B cell (primary cell): ENCODE measurements around the gene HARBI1. TPM values are rescaled to one million over a fixed set of nuclear protein-coding genes. Genes with fewer than 3 reads are reported as not detected.

Experiments used
- ATAC-seq: fragments of 200-7000 bp; cut with Tn5 transposase; one replicate; pipeline ENCODE4 v1.10.0; 2021; ENCODE audit warnings: low read depth, mild to moderate bottlenecking, moderate number of reproducible peaks, moderate library complexity
- CTCF ChIA-PET: fragments of 350-600 bp; sonication (Branson Sonifier 250); formaldehyde crosslinking; loops from one replicate; lab custom pipeline; 2021; ENCODE audit warnings: antibody characterized with exemption, inconsistent platforms; lab: Charles Lee
- POLR2A ChIA-PET: fragments of 350-600 bp; sonication (Branson Sonifier 250); formaldehyde crosslinking; loops from one replicate; lab custom pipeline; 2021; ENCODE audit warnings: antibody characterized with exemption; lab: Charles Lee
- DNase-seq: peaks from one replicate; pipeline ENCODE4 v3.0.0; 2013
- H2AFZ ChIP-seq: 2 replicates; pipeline ENCODE4 v1.6.1; 2012; ENCODE audit warnings: mild to moderate bottlenecking, low read depth, low read length; ENCODE audit not compliant: insufficient read depth, poor library complexity, severe bottlenecking
- H3K27ac ChIP-seq, 2 donors: 1 replicate in 1 of 2; 2 replicates in 1 of 2; pipeline ENCODE4 v1.5.1; 2012 to 2013; ENCODE audit warnings: low read length in 2 of 2, mild to moderate bottlenecking in 2 of 2, moderate library complexity in 1 of 2
- H3K27me3 ChIP-seq, 4 experiments: fragments of 200-600 bp in 1 of 4; sonication (generic) in 1 of 4; replicated peaks in 1 of 4; 1 replicate in 2 of 4; 2 replicates in 2 of 4; pipeline versions ENCODE4 v1.6.1 to v1.7.0; 2013 to 2016; ENCODE audit warnings: low read length in 3 of 4, mild to moderate bottlenecking in 2 of 4, mixed read lengths in 1 of 4, moderate library complexity in 1 of 4; ENCODE audit not compliant: insufficient read depth in 4 of 4, control insufficient read depth in 3 of 4; ENCODE audit errors: control extremely low read depth in 1 of 4
- H3K36me3 ChIP-seq, 2 experiments: replicated peaks in 1 of 2; 1 replicate in 1 of 2; 2 replicates in 1 of 2; pipeline versions ENCODE4 v1.6.1 to v1.7.1; 2013; ENCODE audit warnings: low read length in 1 of 2; ENCODE audit not compliant: insufficient read depth in 2 of 2, control insufficient read depth in 1 of 2; ENCODE audit errors: control extremely low read depth in 1 of 2, extremely low read depth in 1 of 2
- H3K4me1 ChIP-seq, 2 donors: fragments of 200-600 bp in 1 of 2; sonication (generic) in 1 of 2; 1 replicate in 1 of 2; 2 replicates in 1 of 2; pipeline versions ENCODE4 v1.5.1 to v1.6.1; 2013 to 2017; ENCODE audit warnings: low read length in 2 of 2; ENCODE audit not compliant: control insufficient read depth in 2 of 2, insufficient read depth in 2 of 2
- H3K4me2 ChIP-seq: replicated peaks from 2 replicates; pipeline ENCODE3; 2012; ENCODE audit warnings: mild to moderate bottlenecking, low read depth, low read length; ENCODE audit not compliant: poor library complexity, severe bottlenecking
- H3K4me3 ChIP-seq, 5 experiments: fragments of 200-600 bp in 1 of 5; sonication (generic) in 1 of 5; 1 replicate in 3 of 5; 2 replicates in 2 of 5; pipeline versions ENCODE4 v1.5.1 to v1.7.0; 2011 to 2016; ENCODE audit warnings: low read length in 4 of 5, mild to moderate bottlenecking in 4 of 5, low read depth in 2 of 5, control low read depth in 1 of 5, moderate library complexity in 1 of 5; ENCODE audit not compliant: insufficient read depth in 1 of 5; ENCODE audit errors: control extremely low read depth in 1 of 5, extremely low read depth in 1 of 5
- H3K79me2 ChIP-seq: fragments of 200-600 bp; sonication (generic); one replicate; pipeline ENCODE4 v1.6.0; 2016; ENCODE audit warnings: low read length; ENCODE audit not compliant: control insufficient read depth, insufficient read depth
- H3K9ac ChIP-seq: fragments of 200-600 bp; sonication (generic); 2 replicates; pipeline ENCODE4 v1.6.1; 2017; ENCODE audit warnings: mild to moderate bottlenecking, low read length, moderate library complexity
- H3K9me3 ChIP-seq, 3 donors: one replicate each; pipeline versions ENCODE4 v1.6.1 to v1.7.1; 2013; ENCODE audit warnings: low read length in 2 of 3; ENCODE audit not compliant: control insufficient read depth in 2 of 3, insufficient read depth in 1 of 3; ENCODE audit errors: control extremely low read depth in 1 of 3
- H4K20me1 ChIP-seq: 2 replicates; pipeline ENCODE4 v1.6.0; 2012; ENCODE audit warnings: mild to moderate bottlenecking, low read length; ENCODE audit not compliant: insufficient read depth, control insufficient read depth, poor library complexity, severe bottlenecking
- H3K27ac Mint-ChIP-seq: one replicate; pipeline ENCODE4 v1.8.0; 2021; ENCODE audit warnings: mixed read lengths
- H3K27me3 Mint-ChIP-seq: one replicate; pipeline ENCODE4 v1.8.0; 2021; ENCODE audit warnings: mixed read lengths
- H3K4me1 Mint-ChIP-seq: one replicate; pipeline ENCODE4 v1.8.0; 2021; ENCODE audit warnings: mixed read lengths
- H3K4me3 Mint-ChIP-seq: one replicate; pipeline ENCODE4 v1.8.0; 2021; ENCODE audit warnings: mixed read lengths
- H3K9me3 Mint-ChIP-seq: one replicate; pipeline ENCODE4 v1.8.0; 2022; ENCODE audit warnings: mixed read lengths; ENCODE audit not compliant: insufficient read depth
- EZH2 ChIP-seq: IDR thresholded peaks from 2 replicates; pipeline ENCODE4 v1.6.1; 2012; ENCODE audit warnings: borderline replicate concordance, low read depth, mild to moderate bottlenecking, moderate library complexity, low read length; ENCODE audit not compliant: insufficient read depth, poor library complexity, severe bottlenecking
- WGBS: methylation state at CpG from one replicate; pipeline ENCODE4 v1.1.5; 2013; ENCODE audit warnings: missing lambda C conversion rate; ENCODE audit not compliant: insufficient coverage; 5-methylcytosine and 5-hydroxymethylcytosine counted together
- intact Hi-C: fragments of 100-400 bp; cut with micrococcal nuclease; formaldehyde crosslinking; loops from one replicate; pipeline ENCODE4 v1.10.0; 2022
- polyA plus RNA-seq: library from polyadenylated mRNA; depleted of rRNA; stranded (reverse); fragments of >200 nt; gene quantifications from 2 replicates; pipeline ENCODE4 v1.2.3, GENCODE V29; 2012
- total RNA-seq, 2 donors: library from RNA; stranded (reverse); fragments of 120-200 nt in 1 of 2; gene quantifications; 1 replicate in 1 of 2; 2 replicates in 1 of 2; pipeline versions ENCODE4 v1.2.3 to v1.2.4, GENCODE V29; 2013 to 2022
- TF ChIP-seq, protein P1 (sequence below): fragments of 200-600 bp; IDR thresholded peaks from one replicate; pipeline ENCODE4 v1.8.0; 2022; ENCODE audit warnings: antibody characterized with exemption, mild to moderate bottlenecking

The HARBI1 gene
- total and polyA plus RNA-seq, 2 donors (not counting 1 experiment from before 2014, with no cell fraction given) = 7.7 to 8.0 TPM

DNA sequence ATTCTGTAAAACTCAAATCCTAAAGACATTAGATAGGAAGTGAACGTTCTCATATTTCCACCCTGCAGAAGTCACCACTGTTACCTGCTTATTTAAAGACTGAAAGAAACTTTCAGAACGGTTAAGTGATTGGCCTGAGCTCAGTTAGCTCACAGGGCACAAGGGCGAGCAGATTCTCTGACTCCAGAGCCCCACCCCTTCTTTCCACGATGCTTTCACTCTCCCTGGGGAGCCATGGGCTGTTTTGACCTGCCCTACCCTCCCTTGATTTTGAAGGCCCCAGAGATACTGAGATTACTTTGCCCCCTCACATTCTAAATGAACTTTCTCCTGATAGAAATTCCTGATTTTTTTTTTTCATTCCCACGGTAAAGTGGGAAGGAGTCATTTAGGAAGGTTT lies 49.5 kb upstream of the HARBI1 start:
- TF ChIP-seq EZH2 = no peak
- POLR2A ChIA-PET = no interaction called here
- H3K4me3 Mint-ChIP-seq = no peak overlapping the region
- Histone ChIP-seq H3K36me3 (peaks cover 0 to 89% of the 10 kb centered on the region in 2 experiments), H3K27me3 (no peaks in the 10 kb centered on the region), H4K20me1 (no peaks in the 10 kb centered on the region), H3K27ac (no peak overlapping the region), H2AFZ (no peak overlapping the region), H3K79me2 (no peaks in the 10 kb centered on the region), H3K4me3 (no peak overlapping the region), H3K9me3 (no peaks in the 10 kb centered on the region), H3K4me2 (no peak overlapping the region), H3K4me1 (no peaks in the 10 kb centered on the region), H3K9ac (no peak overlapping the region)
- H3K27me3 Mint-ChIP-seq = no peaks in the 10 kb centered on the region
- DNase-seq (no peak), ATAC-seq (no peak)
- H3K27ac Mint-ChIP-seq = no peak overlapping the region
- no peaks in the 10 kb centered on the region for H3K9me3 Mint-ChIP-seq
- WGBS = 81% methylated on average over 4 of the region's 5 CpGs
- no peaks in the 10 kb centered on the region for H3K4me1 Mint-ChIP-seq
- CTCF ChIA-PET = interaction anchor here (0.7 kb wide), 1 partner anchor 701 kb away, joined by 5 read pairs; no protein-coding TSS in a partner anchor
- intact Hi-C loops = no loop called here

DNA sequence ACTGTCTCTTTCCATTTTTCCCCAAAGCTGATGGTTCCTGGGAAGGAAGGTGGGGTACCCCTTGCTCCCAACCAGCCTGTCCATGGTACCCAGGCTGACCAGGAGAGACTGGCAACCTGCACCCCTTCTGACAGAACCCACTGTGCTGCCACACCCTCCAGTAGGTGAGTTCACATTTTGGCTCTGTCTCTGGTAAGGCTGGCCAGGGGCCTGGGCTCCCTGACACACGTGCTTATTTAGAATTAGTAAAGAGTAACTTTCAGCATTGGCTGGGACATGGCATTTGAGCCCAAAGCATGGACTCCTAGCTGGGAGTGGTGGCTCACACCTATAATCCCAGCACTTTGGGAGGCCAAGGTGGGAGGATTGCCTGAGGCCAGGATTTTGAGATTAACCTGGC lies 48.3 kb upstream of the HARBI1 start:
- no peak overlapping the region for H3K27ac Mint-ChIP-seq
- ATAC-seq = no peak
- Histone ChIP-seq H2AFZ (no peak overlapping the region), H3K4me1 (no peaks in the 10 kb centered on the region), H4K20me1 (no peaks in the 10 kb centered on the region), H3K27me3 (no peaks in the 10 kb centered on the region), H3K9ac (no peak overlapping the region), H3K79me2 (no peaks in the 10 kb centered on the region), H3K4me3 (no peak overlapping the region), H3K9me3 (no peaks in the 10 kb centered on the region), H3K4me2 (no peak overlapping the region), H3K36me3 (peaks cover 0 to 86% of the 10 kb centered on the region in 2 experiments), H3K27ac (no peak overlapping the region)
- no peaks in the 10 kb centered on the region for H3K27me3 Mint-ChIP-seq
- no CpG with 5 or more reads among the region's 1 CpG for WGBS
- DNase-seq = no peak
- intact Hi-C loops = no loop called here
- no peaks in the 10 kb centered on the region for H3K4me1 Mint-ChIP-seq
- TF ChIP-seq EZH2 = no peak
- TF ChIP-seq, protein P1, sequence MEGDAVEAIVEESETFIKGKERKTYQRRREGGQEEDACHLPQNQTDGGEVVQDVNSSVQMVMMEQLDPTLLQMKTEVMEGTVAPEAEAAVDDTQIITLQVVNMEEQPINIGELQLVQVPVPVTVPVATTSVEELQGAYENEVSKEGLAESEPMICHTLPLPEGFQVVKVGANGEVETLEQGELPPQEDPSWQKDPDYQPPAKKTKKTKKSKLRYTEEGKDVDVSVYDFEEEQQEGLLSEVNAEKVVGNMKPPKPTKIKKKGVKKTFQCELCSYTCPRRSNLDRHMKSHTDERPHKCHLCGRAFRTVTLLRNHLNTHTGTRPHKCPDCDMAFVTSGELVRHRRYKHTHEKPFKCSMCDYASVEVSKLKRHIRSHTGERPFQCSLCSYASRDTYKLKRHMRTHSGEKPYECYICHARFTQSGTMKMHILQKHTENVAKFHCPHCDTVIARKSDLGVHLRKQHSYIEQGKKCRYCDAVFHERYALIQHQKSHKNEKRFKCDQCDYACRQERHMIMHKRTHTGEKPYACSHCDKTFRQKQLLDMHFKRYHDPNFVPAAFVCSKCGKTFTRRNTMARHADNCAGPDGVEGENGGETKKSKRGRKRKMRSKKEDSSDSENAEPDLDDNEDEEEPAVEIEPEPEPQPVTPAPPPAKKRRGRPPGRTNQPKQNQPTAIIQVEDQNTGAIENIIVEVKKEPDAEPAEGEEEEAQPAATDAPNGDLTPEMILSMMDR = no peak
- H3K9me3 Mint-ChIP-seq = no peaks in the 10 kb centered on the region
- CTCF ChIA-PET = no interaction called here
- POLR2A ChIA-PET = no interaction called here
- H3K4me3 Mint-ChIP-seq = no peak overlapping the region
